Measurements from ENCODE around the gene CACNA1D.
"Not testable (repeated sequence)": the region's sequence is repeated elsewhere in the genome, so short reads cannot be mapped to it uniquely, and the experiment has no call there.

Gene CACNA1D

GRCh38 chr3:53664812-53665211 is 170.4 kb downstream of the CACNA1D start:
- not testable (repeated sequence) for DNase-seq

- no peak for DNase-seq
These were observed 171.4 kb downstream of the CACNA1D start for GRCh38 chr3:53665608-53666425.

- DNase-seq = no peak
These were observed 174.5 kb downstream of the CACNA1D start for GRCh38 chr3:53668872-53669271.

DNA sequence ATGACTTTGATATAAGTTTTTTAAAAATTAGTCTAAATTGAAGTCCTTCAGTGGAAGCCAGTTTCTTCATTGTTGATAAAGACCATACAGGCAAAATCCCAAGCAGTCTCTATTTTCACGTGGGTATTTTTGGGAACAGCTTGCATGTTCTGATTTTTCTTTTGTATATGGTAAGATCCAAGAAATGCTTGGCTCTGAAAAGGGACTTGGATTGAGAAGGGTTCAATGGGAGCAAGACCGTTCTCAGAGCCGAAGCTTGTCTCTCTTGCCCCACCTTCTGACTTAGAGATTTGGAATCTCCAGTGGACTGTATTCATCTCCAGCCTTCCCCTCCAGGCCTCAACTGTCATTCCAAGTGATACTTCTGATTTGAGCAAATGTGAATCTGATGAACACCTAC is 176.3 kb downstream of the CACNA1D start:
- DNase-seq = no peak

- DNase-seq = no peak
These were observed 177.0 kb downstream of the CACNA1D start for GRCh38 chr3:53671192-53671960.

- DNase-seq = no peak
These were observed 177.5 kb downstream of the CACNA1D start for GRCh38 chr3:53671961-53672299.

GRCh38 chr3:53672981-53673380 is 178.6 kb downstream of the CACNA1D start:
- no peak for DNase-seq

DNA sequence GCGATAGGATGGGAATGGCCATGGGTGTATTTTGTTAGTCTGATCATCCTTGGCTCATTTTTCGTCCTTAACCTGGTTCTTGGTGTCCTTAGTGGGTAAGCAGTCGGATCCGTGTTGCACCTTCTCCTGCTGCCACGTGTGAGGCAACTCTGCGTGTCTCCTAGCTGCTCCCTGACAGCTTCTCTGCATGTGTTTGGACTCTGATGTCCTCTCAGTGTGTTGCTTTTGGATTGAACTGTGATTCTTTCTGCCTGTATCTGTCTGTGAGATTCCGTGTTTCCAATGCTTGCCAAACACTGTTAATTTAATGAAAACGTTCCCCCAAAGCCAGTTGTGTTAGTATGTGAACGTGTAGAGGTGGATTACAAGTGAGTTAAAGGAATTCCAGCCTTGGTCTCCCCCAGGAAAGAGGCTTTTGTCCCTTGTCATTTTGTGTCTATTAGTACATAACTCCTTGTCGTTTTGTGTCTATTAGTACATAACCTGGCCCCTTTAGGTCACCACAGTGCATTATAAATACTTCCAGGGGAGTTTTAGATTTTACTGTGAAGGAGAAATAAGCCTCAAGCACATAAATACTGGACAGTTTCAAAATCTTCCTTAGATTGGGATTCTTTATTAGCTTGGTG is 179.4 kb downstream of the CACNA1D start:
- no peak for DNase-seq

DNA sequence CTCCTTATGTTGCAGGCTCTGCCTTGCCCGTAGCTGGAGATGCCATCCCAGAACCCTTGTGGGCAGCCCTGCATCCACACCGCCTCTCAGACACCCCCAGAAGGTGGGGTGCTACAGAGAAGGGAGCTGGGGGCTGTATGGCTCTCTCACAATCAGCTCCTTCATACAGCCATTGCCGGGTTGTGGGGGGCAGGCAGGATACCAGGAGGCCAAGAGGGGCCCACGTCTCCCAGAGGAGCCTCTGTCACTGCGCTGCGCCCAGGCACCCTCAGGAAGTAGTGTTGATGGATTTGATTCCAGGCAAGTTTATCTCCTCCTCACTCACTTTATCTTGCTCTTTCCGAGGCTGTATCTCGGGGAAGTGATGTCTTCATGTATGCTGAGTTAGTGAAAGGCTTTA is 180.2 kb downstream of the CACNA1D start:
- no peak for DNase-seq

GRCh38 chr3:53675022-53675697 is 180.7 kb downstream of the CACNA1D start:
- no peak for DNase-seq

DNA sequence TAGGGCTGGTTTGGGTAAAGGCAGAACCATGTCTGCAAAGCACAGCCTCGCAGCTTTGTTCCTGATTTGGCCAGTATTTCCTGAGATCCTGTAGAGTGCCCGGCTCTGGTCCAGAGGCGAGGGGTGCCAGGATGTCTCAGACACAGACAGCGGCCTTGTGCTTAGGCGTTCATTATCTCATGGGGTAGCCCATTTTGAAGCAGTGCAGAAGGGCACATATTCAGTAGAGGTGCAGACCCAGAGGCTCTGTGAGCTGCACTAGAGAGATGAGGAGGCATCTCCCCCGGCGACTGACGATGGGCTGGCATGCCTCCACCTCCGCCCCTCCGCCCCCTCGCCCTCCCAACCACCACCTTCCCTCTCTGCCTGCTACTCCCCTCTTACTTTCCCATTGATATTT is 181.5 kb downstream of the CACNA1D start:
- DNase-seq = no peak

- DNase-seq = no peak
These were observed 183.0 kb downstream of the CACNA1D start for GRCh38 chr3:53677413-53677812.

- no peak for DNase-seq
These were observed 185.6 kb downstream of the CACNA1D start for GRCh38 chr3:53680028-53680427.

GRCh38 chr3:53682807-53683206 is 188.4 kb downstream of the CACNA1D start:
- no peak for DNase-seq

- no peak for DNase-seq
These were observed 193.7 kb downstream of the CACNA1D start for GRCh38 chr3:53688066-53688465.

GRCh38 chr3:53688989-53689388 is 194.6 kb downstream of the CACNA1D start:
- DNase-seq = no peak

GRCh38 chr3:53689681-53690080 is 195.3 kb downstream of the CACNA1D start:
- DNase-seq = no peak

GRCh38 chr3:53690521-53690920 is 196.1 kb downstream of the CACNA1D start:
- DNase-seq = no peak

DNA sequence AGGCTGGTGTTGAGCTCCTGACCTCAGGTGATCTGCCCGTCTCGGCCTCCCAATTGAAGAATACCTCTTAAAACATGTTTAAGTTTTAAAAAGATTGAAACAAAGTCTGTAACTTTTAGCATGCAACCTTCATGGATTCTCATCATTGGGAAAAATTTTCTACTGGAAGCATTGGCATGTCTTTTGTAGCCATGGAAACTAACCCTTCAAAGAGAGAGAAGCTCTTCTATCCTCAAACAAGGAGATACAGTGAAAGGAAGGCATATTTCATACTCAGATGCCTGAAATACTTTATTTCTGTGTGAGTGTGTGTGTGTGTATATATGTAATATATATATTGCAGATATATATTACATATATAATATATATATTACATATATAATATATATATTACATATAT is 196.9 kb downstream of the CACNA1D start:
- no peak for DNase-seq

- DNase-seq = no peak
These were observed 197.5 kb downstream of the CACNA1D start for GRCh38 chr3:53691885-53692284.

DNA sequence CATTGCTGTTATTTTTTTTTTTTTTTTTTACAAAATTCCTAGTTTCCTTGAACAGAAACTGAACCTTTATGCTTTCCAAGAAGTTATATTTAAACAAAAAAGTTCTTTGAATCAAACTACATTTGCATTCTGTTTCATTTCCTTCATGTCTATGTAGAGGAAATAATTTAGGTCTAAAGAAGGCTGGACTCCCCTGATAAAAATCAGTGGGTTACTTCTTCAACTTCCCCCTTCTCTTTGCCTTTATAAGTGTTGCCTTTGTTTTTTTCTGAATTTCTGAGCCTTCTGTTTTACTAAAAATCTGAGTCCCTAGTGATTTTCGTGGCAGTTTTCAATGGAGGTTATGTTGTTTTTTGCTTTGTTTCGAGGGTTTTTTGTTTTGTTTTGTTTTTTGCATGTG is 199.0 kb downstream of the CACNA1D start:
- DNase-seq = no peak

DNA sequence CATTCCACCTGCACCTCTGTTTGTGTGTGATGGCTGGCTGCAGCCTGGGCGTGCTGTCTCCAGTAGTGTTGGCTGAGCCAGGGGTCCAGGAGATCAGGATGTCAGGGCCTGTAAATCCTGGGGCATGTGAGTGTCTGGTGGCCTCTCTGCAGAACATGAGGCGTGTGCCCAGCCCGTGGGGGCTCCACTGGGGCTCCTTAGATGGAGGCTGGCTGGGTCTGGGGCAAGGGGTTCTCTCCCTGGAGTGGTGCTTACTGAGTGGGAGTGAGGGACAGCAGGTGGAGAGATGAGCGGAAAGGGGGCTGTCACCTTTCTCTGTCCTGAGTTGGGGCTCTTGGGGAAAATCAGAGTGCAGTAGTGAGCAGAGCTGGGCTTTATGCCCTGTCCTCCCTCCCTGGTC is 199.6 kb downstream of the CACNA1D start:
- no peak for DNase-seq

DNA sequence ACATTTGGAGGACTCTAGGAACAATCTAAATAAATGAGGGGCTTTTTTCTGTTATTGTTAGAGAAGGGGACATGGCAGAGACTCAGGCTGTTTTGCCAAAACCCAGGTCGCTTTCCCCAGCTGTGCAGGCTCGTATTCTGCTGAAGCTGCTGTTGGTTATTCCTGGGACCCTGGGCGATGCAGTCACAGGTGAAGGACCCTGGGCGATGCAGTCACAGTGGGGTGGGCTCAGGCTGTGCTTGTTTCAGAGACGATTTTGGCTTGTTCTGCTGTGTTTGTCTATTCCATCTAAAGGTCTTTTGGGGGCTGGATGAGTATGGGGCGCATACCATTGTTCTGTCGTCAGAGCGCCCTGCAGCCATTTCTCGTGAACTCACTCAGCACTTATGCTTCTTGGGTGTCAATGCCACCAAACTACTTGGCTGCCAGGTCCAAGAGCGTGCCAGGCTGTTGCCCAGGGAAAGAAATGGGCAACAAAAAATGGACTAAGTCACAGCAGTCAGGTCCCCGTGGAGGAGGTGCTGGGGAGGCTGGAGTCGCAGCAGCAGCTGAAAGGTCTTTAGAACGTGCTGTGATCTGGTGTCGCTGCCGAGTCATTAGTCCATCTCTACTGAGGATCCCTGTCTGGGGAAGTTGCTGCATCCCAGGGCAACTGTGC is 200.4 kb downstream of the CACNA1D start:
- DNase-seq = no peak
